ENCODE data around the gene MAPK11.

The MAPK11 gene

GRCh38 chr22:50220603-50221409, 49.4 kb downstream of the MAPK11 start:
- no peak for DNase-seq

DNA sequence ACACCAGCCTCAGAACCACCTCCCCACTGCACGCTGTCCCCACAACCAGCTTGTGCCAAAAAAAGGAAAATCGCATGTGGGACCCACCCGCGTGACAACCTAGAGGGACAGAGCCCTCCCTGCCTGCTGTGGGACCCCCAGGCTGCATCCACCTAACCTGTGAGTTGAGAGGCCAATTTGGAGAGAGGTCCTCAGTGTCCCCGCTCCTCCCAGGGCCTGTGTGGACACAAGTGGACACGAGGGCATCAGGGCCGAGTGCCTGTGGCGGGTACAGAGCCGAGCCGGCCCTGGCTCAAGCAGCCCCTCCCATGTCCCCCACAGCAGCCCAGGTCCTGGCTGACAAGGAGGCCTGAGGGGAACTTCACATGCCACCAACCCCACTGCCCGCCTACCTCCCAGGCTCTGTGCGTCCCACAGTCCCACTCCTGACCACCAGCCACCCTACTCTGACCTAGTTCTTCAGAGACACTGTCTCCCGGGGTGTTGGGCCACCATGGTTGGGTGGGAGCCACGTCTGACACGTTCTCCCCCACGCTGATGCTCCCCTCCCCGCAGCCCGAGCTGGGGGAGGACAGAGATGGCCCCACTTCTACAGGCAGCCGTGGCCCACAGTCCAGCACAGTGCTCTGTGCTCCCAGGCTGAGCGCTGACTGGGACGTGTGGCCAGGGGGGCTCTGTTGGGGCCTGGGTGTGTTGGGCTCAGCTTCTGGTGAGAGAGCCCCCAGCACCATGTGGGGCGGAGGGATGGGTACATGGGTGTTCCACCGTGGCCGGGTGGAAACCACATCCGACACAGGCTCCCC, 50.2 kb downstream of the MAPK11 start:
- no peak for DNase-seq

GRCh38 chr22:50218996-50219727, 51.0 kb downstream of the MAPK11 start:
- DNase-seq: no peak

- no peak for DNase-seq
These were observed 51.8 kb downstream of the MAPK11 start for GRCh38 chr22:50218153-50218995.

GRCh38 chr22:50217543-50218152, 52.5 kb downstream of the MAPK11 start:
- no peak for DNase-seq

GRCh38 chr22:50216684-50217520, 53.3 kb downstream of the MAPK11 start:
- DNase-seq: no peak

- no peak for DNase-seq
These were observed 54.0 kb downstream of the MAPK11 start for GRCh38 chr22:50216055-50216683.

DNA sequence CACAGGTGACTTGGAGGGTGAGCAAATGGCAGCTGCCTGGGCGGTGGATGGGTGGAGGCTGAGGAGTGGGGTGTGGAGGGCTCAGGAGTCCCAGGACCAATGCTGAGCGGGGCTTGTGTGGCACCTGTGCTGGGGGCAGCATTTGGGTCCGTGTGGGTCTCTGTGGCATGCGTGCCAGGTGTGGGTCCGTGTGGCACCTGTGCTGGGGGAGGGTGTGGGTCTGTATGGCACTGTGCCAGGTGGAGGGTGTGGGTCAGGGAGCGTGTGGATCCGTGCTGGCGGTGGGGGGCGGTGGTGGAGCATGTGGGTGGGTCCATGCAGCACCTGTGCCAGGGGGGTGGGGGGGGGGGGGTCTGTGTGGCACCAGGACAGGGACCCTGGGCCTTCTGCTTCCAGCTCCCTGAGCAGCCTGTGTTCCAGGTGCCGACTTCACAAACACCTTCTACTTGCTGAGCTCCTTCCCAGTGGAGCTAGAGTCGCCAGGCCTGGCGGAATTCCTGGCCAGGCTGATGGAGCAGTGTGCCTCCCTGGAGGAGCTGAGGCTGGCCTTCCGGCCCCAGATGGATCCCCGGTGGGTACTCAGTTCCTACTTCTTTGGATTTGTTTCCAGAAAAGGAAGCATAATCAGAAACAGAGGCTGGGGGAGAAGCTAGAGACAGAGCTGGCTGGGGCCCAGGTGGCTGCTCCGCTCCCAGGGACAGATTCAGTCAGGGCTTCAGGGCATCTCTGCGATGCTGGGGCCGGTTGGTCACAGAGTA, 54.7 kb downstream of the MAPK11 start:
- no peak for DNase-seq

Data from 8988T (cell line).